ENCODE data around the gene CTRB2.

Gene CTRB2

GRCh38 chr16:75206749-75207451 is at the start of gene CTRB2:
TSS of gene CTRB2 (minus strand) at chr16:75207161. CDS start at chr16:75207141, 20 bp downstream.
- no peak for DNase-seq (ENCODE audit: low spot score)

DNA sequence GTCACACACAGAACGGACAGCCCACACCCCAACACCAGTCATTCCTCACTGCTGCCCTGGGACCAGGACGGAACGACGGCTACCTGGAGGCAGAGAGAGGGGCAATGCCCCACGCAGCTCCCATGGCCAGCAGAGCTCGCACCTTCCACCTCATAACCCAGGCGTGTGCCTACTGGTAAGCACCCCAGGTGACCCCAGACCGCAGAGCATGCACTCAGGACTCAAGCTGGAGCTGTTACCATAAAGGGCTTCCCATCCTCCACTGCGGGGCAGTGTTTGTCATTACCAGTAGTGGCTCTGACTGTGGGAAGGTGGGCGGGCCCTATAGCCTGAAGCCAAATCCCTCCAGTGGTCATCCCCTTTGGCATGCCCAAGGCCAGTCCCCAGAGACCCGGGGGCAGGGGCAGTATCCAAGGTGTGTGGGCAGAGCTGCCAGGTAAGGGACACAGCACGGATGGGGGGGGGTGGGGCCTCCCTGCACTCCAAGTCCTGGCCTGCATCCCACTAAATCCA is 49.2 kb upstream of the CTRB2 start:
- DNase-seq (ENCODE audit: low spot score): no peak

GRCh38 chr16:75254359-75254837 is 47.4 kb upstream of the CTRB2 start:
- no peak for DNase-seq (ENCODE audit: low spot score)

- DNase-seq (ENCODE audit: low spot score): no peak
Observed at GRCh38 chr16:75252946-75253911, 46.3 kb upstream of the CTRB2 start.

DNA sequence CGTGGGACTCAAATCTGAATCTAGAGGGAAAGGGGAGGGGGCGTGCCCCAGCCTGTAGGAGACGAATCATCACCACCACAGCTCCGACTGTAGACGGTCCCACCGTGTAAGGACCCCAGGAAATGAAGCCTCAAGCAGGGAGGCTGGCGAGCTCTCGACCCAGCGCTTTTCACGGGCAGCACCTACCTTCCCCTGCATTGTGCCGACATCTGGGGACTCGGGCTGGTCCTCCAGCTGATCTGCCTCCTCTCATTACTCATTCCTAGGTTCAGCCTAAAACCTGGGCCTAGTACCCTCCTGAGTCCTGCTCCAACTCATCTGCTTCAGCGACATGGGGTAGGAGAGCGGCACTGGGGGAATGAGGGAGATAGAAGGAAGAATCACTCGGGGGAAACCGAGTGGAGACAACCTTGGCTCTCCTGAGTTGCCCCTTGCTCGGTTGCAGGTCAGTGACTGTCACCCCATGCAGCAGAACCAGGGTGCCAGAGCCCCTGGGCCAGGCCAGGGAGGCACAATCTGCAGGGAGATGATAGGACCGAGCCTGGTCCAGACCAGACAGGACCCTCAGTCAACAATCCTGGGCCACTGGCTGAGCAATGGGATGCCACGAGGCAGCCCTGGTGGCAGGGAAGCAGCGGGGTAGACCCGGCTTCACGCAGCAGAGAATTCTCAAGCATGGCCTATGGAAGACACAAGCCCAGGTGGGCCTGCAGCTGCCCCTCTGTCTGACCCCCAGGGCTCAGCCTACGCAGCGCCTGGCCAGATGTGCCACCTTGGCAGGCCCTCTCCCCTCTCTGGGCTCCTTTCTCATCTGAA is 45.3 kb upstream of the CTRB2 start:
- DNase-seq (ENCODE audit: low spot score): no peak

GRCh38 chr16:75251280-75252048 is 44.5 kb upstream of the CTRB2 start, which contains the start of gene BCAR1:
TSS of gene BCAR1 (minus strand) at chr16:75251624. CDS start at chr16:75251482, 142 bp downstream.
- no peak for DNase-seq (ENCODE audit: low spot score)

DNA sequence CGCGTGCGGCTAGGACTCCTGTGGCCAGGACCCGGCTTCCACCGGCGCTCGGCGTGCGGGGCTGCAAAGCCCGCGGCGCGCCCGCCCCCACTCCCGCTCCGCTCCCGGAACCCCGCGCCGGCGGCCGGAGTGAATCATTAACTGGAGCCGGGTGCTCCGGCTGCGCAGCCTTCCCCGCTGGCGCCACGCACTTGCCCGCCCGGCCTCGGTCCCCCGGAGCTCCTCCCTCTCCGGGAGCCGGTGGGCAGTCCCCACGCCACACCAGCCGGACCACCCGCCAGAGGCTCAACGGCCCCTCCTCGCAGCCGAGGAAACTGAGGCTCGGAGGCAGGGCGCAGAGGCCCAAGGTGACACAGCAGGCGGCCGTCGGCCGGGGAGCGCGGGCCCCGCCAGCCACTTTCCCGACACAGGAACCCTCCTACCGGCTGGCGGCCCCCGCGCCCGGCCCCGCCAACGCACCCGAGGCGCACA is 43.9 kb upstream of the CTRB2 start:
- no peak for DNase-seq (ENCODE audit: low spot score)

GRCh38 chr16:75250089-75250808 is 43.3 kb upstream of the CTRB2 start:
- no peak for DNase-seq (ENCODE audit: low spot score)

DNA sequence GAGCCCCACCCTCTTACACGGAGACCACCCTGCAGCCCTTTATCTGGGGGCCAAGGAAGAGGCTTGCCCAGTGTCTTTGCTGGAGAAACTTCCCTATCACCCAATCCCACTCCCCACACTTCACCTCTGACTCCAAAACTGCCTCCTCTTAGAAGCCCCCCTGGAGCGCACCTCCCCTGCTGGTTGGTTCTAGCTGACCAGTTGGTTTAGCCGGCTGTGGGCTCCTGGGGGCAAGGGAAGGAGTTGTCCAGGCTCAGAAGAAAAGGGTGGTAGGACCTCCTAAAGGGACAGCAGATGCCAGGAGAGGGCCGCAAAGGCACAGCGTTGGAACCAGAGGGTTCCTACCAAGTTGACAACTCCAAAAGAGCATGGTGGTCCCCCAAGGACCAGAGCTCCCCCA is 42.5 kb upstream of the CTRB2 start:
- DNase-seq (ENCODE audit: low spot score): no peak

DNA sequence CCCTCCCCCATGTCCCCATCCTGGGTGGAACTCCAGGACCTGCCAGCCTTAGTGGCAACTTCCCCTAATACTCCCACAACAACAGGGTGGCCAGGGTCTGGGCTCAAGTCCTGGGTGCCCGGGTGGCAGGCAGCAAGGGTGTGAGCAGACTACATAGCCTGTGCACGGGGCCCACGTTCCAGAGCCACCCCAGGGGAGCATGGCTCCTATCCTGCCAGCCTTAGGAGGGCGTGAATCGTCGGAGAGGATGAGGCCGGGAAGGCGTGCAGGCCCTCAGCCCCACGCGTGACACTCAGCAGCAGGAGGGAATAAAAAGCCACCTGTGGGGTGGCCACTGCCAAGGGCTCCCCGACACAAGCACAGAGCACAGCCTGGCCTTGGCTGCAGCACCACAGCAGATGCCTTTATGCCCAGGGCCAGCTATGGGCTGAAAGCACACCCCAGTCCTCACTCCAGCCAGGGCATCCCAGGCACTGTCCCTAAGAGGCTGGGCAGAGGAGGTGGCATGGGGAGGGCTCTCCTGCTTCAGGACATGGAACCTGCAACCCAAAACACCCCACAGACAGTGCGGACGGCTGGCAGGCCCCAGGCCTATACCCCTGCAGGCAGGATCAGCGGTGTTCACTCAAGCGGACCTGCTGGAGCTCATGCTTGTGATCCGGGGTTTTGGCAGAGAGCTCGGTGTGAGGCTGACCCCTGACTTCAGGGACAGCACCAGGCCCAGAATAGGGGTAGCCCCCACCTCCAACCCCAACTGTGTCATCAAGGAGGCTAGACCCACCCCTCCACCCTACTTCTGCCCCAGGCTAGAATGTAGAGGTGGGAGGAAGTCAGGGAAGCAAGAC is 41.8 kb upstream of the CTRB2 start:
- no peak for DNase-seq (ENCODE audit: low spot score)

DNA sequence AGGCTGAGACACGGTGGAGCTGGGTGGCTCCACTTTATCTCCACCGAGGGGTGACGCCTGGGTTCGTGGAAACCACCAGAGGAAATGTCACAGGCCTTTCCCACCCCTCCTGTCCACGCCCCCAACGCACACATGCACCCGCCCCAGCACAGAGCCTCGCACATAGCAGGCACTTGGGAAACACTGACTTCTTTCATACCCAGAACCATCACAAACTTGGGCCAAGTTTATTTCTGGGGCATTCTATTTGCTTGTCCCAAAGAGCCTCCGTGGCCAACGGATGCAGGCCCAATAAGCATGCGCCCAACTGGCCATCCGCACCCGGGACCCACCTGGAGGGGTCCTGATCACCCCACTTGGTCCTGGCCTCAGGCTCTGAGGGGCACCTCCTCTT is 41.2 kb upstream of the CTRB2 start:
- no peak for DNase-seq (ENCODE audit: low spot score)

DNA sequence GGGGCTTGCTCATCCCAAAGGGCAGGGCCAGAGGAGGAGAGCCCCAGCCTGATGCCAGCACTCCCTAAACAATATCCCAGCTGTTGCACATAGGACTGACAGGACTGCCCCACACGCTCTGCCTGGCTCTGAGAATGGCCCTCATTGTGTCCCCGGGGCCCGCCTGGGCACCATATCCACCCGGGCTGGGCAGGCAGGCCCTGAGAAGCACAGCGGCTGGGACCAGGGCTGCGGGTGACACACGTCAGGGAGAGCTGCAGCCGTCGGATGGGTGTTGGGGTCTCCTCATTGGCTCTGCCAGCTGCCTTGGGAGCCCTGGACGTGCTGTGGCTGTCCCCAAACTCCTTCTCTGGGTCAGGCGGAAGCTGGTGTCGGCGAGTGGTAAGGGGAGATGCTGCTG is 40.3 kb upstream of the CTRB2 start:
- DNase-seq (ENCODE audit: low spot score): no peak

DNA sequence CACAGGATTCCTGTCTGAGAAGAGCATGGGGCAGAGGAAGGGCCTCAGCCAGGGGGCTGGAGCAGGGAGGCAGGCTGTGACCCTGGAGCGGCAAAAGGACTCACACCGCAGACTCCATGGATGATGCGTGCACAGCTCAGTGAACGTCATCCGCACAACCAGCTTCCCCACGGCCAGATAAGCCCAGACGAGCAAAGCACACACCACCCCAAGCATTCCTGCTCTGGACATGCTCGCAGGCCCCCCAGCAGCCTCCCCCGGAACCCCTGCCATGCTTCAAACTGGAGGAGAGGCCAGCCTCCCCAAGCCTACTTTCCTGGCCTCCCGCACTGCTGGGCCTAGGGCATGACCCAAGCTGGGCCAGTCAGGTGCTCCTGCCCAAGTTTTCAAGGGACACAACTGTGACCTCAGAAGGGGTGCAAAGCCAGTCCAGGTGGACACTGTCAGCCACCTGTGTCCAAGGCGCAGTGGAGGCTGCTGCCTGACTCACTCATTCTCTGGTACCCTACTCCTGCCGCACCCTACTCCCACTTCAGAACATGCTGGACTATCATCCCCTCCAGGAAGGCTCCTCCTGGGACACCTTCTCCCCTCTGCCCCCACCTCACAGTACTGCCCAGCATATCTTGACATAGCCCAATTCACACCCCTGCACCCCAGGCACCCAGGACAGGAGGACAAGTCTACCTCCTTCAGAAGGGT is 39.7 kb upstream of the CTRB2 start:
- no peak for DNase-seq (ENCODE audit: low spot score)

DNA sequence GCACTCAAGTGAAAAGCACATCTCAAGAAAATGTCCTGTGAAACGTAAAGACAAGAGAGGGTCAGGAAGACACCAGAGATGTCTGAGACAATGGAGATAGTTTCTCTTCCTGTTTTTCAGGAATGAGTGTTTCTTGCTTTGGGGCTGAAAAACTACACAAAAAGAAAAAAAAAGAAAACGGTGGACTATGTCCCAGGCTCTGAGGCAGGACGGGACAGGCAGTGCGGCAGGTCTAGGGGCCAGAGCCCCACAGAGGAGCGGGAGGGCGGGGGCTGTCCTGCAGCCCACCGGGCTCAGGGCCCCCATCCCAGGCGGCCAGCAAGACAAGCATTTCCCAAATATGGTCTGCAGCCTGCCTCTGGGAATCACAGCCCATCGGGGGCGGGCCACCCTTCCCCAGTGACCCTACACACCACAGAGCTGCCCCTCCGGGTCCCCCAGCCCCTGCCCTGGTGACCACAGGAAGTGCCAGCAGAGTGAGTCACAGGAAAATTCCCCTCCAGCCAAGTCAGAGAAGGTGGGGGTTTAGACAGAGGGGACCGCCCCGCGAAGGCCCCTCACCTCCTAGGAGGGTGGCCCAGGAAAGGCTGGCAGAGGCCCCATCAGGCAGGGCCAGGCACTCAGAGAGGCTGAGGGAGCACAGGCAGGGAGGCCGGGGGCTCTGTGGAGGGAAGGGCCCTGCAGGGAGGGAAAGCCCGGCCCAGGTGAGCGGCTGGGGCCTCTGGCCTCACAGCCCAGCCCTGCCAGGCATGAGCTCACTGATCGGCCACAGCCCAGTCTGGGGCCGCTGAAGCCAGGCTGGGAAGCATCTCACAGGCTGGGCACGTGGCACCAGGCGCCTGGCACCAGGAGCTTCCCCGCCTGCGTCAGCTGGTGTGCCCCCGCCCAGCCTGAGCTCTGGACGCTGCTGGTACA is 38.1 kb upstream of the CTRB2 start:
- no peak for DNase-seq (ENCODE audit: low spot score)

DNA sequence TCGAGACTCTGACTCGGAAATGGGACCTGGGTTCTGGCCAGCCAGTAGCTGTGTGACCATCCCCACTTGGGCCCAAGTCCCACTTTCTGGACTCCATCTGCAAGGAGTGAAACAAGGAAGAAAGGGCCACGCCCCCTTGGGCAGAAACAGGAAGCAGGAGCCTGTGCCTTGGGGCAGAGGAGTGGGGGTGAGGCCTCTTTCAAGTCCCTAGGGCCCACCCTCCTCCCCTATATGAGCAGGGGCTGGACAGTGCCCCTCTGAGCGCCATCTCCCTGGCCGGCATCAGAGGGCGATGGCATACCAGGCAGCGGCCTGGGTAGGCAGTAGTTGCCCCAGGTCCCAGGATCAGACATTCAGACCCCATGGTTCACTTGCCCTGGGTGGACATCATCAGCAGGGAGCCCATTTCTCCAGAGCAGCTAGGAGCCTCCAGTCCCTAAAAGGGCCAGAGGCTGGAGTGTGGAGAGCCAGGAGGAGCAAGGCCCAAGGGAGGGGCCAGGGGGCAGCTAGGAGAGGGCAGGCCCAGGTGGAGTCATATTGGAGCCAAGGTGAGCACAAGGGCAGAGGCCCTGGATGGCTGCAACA is 37.4 kb upstream of the CTRB2 start:
- no peak for DNase-seq (ENCODE audit: low spot score)

DNA sequence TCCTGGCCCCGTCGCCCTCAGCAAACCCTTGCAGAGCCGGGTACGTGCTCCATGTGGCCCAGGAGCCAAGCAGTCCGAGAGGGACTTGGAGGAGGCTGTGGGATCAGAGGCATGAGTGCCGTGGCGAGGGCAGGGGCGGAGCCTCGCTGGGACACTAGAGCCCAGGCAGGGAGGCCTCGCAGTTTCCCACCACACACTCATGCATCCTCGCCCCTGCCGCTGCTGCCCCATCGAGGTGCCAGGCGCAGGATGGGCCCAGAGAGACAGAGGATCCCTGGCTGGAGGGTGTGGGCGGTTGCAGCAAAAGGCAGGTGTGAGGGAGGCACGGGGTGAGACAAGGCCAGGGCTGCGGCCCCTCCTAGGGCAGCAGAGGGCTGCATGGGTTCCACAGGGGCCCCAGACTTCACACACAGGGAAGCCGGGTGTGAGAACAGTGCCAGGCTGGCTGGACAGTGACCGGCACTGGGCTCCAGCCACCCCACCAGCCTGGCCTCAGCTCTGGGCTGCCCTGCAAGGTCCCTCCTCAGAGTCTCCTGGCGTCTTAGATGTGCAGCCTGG is 36.8 kb upstream of the CTRB2 start:
- DNase-seq (ENCODE audit: low spot score): no peak
